ENCODE measurements around the gene C20orf204.
A peak's percentile ranks its signal among the peaks of the same experiment; 100 is the strongest.
"Not testable (repeated sequence)": the region's sequence is repeated elsewhere in the genome, so short reads cannot be mapped to it uniquely, and the experiment has no call there.

The C20orf204 gene

DNA sequence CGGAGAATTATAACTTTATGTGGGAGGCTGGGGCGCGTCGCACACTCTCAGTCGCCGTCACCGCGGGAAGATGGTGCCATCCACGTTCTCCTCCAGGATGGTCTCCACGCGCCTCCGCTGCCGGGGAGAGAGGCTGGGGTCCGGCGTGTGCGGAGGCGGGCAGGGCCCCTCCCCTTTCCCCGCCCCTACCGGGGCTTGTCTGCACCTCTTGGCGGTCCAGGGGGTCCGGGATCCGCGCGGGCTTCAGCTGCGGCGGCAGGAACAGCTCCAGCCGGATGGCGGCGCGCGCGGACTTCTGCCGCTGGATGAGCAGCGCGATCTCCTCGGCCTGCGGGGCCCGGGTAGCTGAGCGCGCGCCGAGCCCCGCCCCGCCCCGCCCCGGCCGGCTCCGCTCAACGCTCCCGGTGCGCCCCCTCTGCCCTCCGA lies 47.4 kb downstream of the C20orf204 start:
- peak; percentile 75 for DNase-seq (ENCODE audit: low read depth)
- peak overlapping the region; percentile 41 for H3K4me3 ChIP-seq (ENCODE audit: low read depth, low read length)
- TF ChIP-seq, protein P1, sequence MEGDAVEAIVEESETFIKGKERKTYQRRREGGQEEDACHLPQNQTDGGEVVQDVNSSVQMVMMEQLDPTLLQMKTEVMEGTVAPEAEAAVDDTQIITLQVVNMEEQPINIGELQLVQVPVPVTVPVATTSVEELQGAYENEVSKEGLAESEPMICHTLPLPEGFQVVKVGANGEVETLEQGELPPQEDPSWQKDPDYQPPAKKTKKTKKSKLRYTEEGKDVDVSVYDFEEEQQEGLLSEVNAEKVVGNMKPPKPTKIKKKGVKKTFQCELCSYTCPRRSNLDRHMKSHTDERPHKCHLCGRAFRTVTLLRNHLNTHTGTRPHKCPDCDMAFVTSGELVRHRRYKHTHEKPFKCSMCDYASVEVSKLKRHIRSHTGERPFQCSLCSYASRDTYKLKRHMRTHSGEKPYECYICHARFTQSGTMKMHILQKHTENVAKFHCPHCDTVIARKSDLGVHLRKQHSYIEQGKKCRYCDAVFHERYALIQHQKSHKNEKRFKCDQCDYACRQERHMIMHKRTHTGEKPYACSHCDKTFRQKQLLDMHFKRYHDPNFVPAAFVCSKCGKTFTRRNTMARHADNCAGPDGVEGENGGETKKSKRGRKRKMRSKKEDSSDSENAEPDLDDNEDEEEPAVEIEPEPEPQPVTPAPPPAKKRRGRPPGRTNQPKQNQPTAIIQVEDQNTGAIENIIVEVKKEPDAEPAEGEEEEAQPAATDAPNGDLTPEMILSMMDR (conservative IDR thresholded peaks at IDR 0.05; ENCODE audit: low read depth, low read length): peak; percentile 58

DNA sequence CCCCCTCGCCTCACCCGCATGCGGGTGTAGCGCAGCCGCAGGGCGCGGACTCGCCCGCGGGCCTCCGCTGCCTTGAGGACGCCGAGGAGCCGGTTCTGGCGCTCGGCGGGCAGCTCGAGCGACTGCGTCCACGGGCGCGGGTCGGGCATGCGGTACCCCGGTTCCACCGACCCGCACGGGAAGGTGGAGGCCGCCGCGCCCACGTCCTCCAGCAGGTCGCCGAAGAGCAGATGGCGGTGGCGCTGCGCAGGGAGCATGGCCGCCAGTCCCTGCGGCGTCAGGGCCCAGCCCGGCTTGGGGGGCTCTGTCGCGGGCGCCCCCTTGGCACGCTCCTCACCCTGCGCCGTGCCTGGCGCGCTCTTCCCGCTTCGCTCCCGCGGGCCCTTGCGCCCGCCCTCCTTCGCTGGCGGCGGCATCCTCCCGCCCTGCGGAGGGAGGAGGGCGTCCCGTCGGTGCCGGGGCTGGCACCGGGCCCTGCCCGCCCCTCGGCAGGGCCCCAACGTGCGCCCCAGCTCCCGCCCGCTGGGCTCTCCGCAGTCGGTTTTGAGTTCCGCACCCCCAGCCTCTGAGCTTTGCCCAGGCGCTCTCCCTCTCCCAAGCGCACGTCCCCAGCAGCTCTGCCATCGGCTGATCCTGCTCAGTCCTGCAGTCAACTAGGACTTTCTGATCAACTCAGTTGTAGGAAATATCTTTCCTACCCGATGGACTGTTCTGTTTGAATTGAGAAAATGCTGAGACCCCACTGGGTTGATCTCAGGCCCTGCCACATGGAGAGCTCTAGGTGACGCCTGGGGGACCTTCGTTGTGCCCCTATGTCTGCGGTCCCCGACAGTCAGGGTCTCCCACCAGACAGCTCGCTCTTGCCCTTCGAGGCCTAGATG lies 48.1 kb downstream of the C20orf204 start, which contains the start of gene LKAAEAR1:
TSS of gene LKAAEAR1 (minus strand) at position 595 of the 881 bp plus-strand sequence. CDS start at position 416, 179 bp downstream.
- no peak for DNase-seq (ENCODE audit: low read depth)
- peak within 1 kb of the TSS; percentile 41 for H3K4me3 ChIP-seq (ENCODE audit: low read depth, low read length)
- TF ChIP-seq, protein P1 (conservative IDR thresholded peaks at IDR 0.05; ENCODE audit: low read depth, low read length): no peak

DNA sequence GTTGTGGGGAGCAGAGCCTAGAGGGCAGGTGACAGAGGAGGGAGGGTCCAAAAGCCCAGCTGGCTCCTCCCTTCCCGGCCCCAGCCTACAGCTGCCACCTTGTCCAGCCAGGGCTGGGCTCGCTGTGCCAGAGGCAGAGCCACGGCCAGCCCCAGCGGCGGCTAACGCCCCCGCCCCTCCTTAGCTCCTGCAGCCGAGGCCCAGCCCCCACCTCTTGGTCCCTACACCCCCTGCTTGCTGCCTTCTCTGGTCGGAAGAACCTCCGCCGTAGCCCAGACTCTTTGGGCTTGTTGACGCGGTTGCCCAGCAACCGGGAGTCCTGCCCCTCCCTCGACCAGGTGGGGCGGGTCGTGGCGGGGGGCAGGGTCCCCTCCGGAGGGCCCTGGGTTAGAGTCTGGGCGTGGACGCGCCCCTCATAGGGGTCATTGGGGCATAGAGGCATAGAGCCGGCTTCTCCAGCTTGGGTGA lies 48.7 kb downstream of the C20orf204 start:
- no peak for DNase-seq (ENCODE audit: low read depth)
- H3K4me3 ChIP-seq (ENCODE audit: low read depth, low read length): no peak overlapping the region
- TF ChIP-seq, protein P1 (conservative IDR thresholded peaks at IDR 0.05; ENCODE audit: low read depth, low read length): no peak

DNA sequence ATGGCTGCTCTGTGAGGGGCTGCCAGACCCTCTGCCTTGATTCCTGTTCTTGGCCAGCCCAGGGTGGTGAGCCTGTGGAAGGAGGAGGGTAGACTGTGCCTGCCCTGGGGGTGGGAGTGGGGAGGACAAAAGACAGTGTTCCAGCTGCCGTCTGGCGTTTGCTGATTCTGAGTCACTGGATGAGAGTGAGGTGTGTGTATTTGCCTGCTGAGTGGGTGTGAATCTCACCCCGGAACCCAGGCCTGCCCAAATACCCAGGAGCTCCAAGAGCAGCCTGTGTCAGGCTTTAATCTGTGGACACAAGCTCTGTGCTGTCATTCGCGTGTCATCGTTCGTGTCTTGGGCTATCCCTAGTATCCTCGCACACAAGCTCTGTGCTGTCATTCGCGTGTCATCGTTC lies 50.8 kb downstream of the C20orf204 start:
- DNase-seq (ENCODE audit: low read depth): no peak
- H3K4me3 ChIP-seq (ENCODE audit: low read depth, low read length): no peak overlapping the region
- TF ChIP-seq, protein P1 (conservative IDR thresholded peaks at IDR 0.05; ENCODE audit: low read depth, low read length): no peak

DNA sequence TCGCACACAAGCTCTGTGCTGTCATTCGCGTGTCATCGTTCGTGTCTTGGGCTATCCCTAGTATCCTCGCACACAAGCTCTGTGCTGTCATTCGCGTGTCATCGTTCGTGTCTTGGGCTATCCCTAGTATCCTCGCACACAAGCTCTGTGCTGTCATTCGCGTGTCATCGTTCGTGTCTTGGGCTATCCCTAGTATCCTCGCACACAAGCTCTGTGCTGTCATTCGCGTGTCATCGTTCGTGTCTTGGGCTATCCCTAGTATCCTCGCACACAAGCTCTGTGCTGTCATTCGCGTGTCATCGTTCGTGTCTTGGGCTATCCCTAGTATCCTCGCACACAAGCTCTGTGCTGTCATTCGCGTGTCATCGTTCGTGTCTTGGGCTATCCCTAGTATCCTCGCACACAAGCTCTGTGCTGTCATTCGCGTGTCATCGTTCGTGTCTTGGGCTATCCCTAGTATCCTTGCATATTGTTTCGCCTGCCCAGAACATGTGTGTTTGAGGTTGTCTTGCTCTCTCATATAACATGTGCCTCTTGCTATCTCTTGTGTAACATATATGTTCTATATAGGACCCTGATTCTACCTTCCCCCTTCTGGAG lies 51.3 kb downstream of the C20orf204 start:
- not testable (repeated sequence) for H3K4me3 ChIP-seq (ENCODE audit: low read depth, low read length)

DNA sequence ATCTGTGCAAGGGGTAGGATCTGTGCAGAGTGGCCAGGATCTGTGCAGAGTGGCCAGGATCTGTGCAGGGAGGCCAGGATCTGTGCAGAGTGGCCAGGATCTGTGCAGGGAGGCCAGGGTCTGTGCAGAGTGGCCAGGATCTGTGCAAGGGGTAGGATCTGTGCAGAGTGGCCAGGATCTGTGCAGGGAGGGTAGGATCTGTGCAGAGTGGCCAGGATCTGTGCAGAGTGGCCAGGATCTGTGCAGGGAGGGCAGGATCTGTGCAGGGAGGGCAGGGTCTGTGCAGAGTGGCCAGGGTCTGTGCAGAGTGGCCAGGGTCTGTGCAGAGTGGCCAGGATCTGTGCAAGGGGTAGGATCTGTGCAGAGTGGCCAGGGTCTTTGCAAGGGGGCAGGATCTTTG lies 52.6 kb downstream of the C20orf204 start:
- not testable (repeated sequence) for DNase-seq (ENCODE audit: low read depth); H3K4me3 ChIP-seq (ENCODE audit: low read depth, low read length)

More for the DNA sequence above, 51.3 kb downstream of the C20orf204 start:
- DNase-seq (ENCODE audit: low read depth): not testable (repeated sequence)
